ENCODE results near the gene MELTF. TPM values are rescaled to one million over a fixed set of nuclear protein-coding genes. Genes with fewer than 3 reads are reported as not detected.

MELTF gene
- total and polyA plus RNA-seq, 7 experiments from 2014 or later, result 0.09 to 7.6 (median 1.8) TPM; not detected in 1

GRCh38 chr3:197023998-197024651, 5.5 kb downstream of the MELTF start:
- peaks cover 5 to 12% (median 10%) of the 10 kb centered on the region in 7 donors for H3K4me1 Mint-ChIP-seq
- no peak for ATAC-seq
- CTCF ChIA-PET, result no interaction called here
- POLR2A ChIA-PET, result no interaction called here
- H3K27me3 Mint-ChIP-seq, result peaks cover 0 to 6% (median 5%) of the 10 kb centered on the region in 5 donors
- peak in 1 of 9 donors; percentile 20 for DNase-seq
- no peaks in the 10 kb centered on the region for H3K36me3 Mint-ChIP-seq
- H3K9me3 Mint-ChIP-seq, result peaks cover 0 to 1% (median 0%) of the 10 kb centered on the region in 11 donors
- Histone ChIP-seq H3K27ac (ENCODE audit: low read depth, low read length) (no peak overlapping the region), H3K36me3 (ENCODE audit: control insufficient read depth in 2 of 3, insufficient read depth in 3 of 3, low read length in 3 of 3) (no peaks in the 10 kb centered on the region), H3K4me3 (ENCODE audit: low read length) (no peak overlapping the region), H3K4me1 (ENCODE audit: control insufficient read depth in 2 of 2, insufficient read depth in 2 of 2, low read length in 2 of 2) (no peaks in the 10 kb centered on the region), H3K27me3 (ENCODE audit: control insufficient read depth in 2 of 2, insufficient read depth in 2 of 2, low read length in 2 of 2) (no peaks in the 10 kb centered on the region), H3K9me3 (ENCODE audit: control insufficient read depth in 2 of 3, low read length in 3 of 3) (no peaks in the 10 kb centered on the region)
- H3K4me3 Mint-ChIP-seq, result peak overlapping the region in 5 of 10 donors; percentile 25 to 71 (median 66)
- intact Hi-C loops (cut with micrococcal nuclease), result no loop called here
- H3K27ac Mint-ChIP-seq, result no peak overlapping the region

GRCh38 chr3:197023241-197023997, 6.2 kb downstream of the MELTF start:
- peak; percentile 43 for ATAC-seq
- DNase-seq, result peak in 1 of 9 donors; percentile 19
- Mint-ChIP-seq H3K4me1 (peaks cover 5 to 10% (median 9%) of the 10 kb centered on the region in 7 donors), H3K36me3 (no peaks in the 10 kb centered on the region), H3K4me3 (peak overlapping the region in 9 of 10 donors; percentile 48 to 71 (median 65)), H3K9me3 (peaks cover 0 to 1% (median 0%) of the 10 kb centered on the region in 11 donors), H3K27ac (peak overlapping the region in 3 of 9 donors; percentile 20 to 53 (median 46)), H3K27me3 (peaks cover 0 to 6% (median 5%) of the 10 kb centered on the region in 5 donors)
- H3K27me3 ChIP-seq (ENCODE audit: control insufficient read depth in 2 of 2, insufficient read depth in 2 of 2, low read length in 2 of 2), result no peaks in the 10 kb centered on the region
- ChIA-PET POLR2A (interaction anchor here (0.7 kb wide), 1 partner anchor 13 kb away, joined by 3 read pairs; no protein-coding TSS in a partner anchor), CTCF (interaction anchor here (0.5 kb wide), 1 partner anchor 747 kb away, joined by 3 read pairs; no protein-coding TSS in a partner anchor)
- no peaks in the 10 kb centered on the region for H3K36me3 ChIP-seq (ENCODE audit: control insufficient read depth in 2 of 3, insufficient read depth in 3 of 3, low read length in 3 of 3)
- no peak overlapping the region for H3K27ac ChIP-seq (ENCODE audit: low read depth, low read length)
- H3K9me3 ChIP-seq (ENCODE audit: control insufficient read depth in 2 of 3, low read length in 3 of 3), result no peaks in the 10 kb centered on the region
- no peak overlapping the region for H3K4me3 ChIP-seq (ENCODE audit: low read length)
- intact Hi-C loops (cut with micrococcal nuclease), result no loop called here
- H3K4me1 ChIP-seq (ENCODE audit: control insufficient read depth in 2 of 2, insufficient read depth in 2 of 2, low read length in 2 of 2), result no peaks in the 10 kb centered on the region

- DNase-seq, result no peak
Observed at GRCh38 chr3:197022405-197023231, 7.0 kb downstream of the MELTF start.

GRCh38 chr3:197021729-197022404, 7.8 kb downstream of the MELTF start:
- no peak overlapping the region for H3K27ac Mint-ChIP-seq
- H3K36me3 ChIP-seq (ENCODE audit: control insufficient read depth in 2 of 3, insufficient read depth in 3 of 3, low read length in 3 of 3), result no peaks in the 10 kb centered on the region
- ATAC-seq (no peak), DNase-seq (no peak)
- no peaks in the 10 kb centered on the region for H3K4me1 ChIP-seq (ENCODE audit: control insufficient read depth in 2 of 2, insufficient read depth in 2 of 2, low read length in 2 of 2)
- ChIA-PET CTCF (no interaction called here), POLR2A (no interaction called here)
- H3K4me3 ChIP-seq (ENCODE audit: low read length), result no peak overlapping the region
- no peak overlapping the region for H3K27ac ChIP-seq (ENCODE audit: low read depth, low read length)
- H3K4me1 Mint-ChIP-seq, result peaks cover 5 to 10% (median 9%) of the 10 kb centered on the region in 7 donors
- no peak overlapping the region for H3K4me3 Mint-ChIP-seq
- peaks cover 0 to 6% (median 5%) of the 10 kb centered on the region in 5 donors for H3K27me3 Mint-ChIP-seq
- intact Hi-C loops (cut with micrococcal nuclease), result no loop called here
- H3K36me3 Mint-ChIP-seq, result no peaks in the 10 kb centered on the region
- no peaks in the 10 kb centered on the region for H3K27me3 ChIP-seq (ENCODE audit: control insufficient read depth in 2 of 2, insufficient read depth in 2 of 2, low read length in 2 of 2)
- H3K9me3 ChIP-seq (ENCODE audit: control insufficient read depth in 2 of 3, low read length in 3 of 3), result no peaks in the 10 kb centered on the region
- H3K9me3 Mint-ChIP-seq, result peaks cover 0 to 1% (median 0%) of the 10 kb centered on the region in 11 donors

More at GRCh38 chr3:197022405-197023231, 7.0 kb downstream of the MELTF start:
- Histone ChIP-seq H3K27ac (ENCODE audit: low read depth, low read length) (no peak overlapping the region), H3K27me3 (ENCODE audit: control insufficient read depth in 2 of 2, insufficient read depth in 2 of 2, low read length in 2 of 2) (no peaks in the 10 kb centered on the region), H3K4me1 (ENCODE audit: control insufficient read depth in 2 of 2, insufficient read depth in 2 of 2, low read length in 2 of 2) (no peaks in the 10 kb centered on the region), H3K4me3 (ENCODE audit: low read length) (no peak overlapping the region), H3K9me3 (ENCODE audit: control insufficient read depth in 2 of 3, low read length in 3 of 3) (no peaks in the 10 kb centered on the region), H3K36me3 (ENCODE audit: control insufficient read depth in 2 of 3, insufficient read depth in 3 of 3, low read length in 3 of 3) (no peaks in the 10 kb centered on the region)
- peaks cover 5 to 10% (median 9%) of the 10 kb centered on the region in 7 donors for H3K4me1 Mint-ChIP-seq
- H3K9me3 Mint-ChIP-seq, result peaks cover 0 to 1% (median 0%) of the 10 kb centered on the region in 11 donors
- ChIA-PET CTCF (no interaction called here), POLR2A (interaction anchor here (0.7 kb wide), 1 partner anchor 13 kb away, joined by 3 read pairs; no protein-coding TSS in a partner anchor)
- peak overlapping the region in 7 of 10 donors; percentile 48 to 71 (median 66) for H3K4me3 Mint-ChIP-seq
- H3K27ac Mint-ChIP-seq, result peak overlapping the region in 1 of 9 donors; percentile 53
- intact Hi-C loops (cut with micrococcal nuclease), result no loop called here
- peaks cover 0 to 6% (median 5%) of the 10 kb centered on the region in 5 donors for H3K27me3 Mint-ChIP-seq
- H3K36me3 Mint-ChIP-seq, result no peaks in the 10 kb centered on the region
- no peak for ATAC-seq

- Mint-ChIP-seq H3K9me3 (peaks cover 0 to 1% (median 0%) of the 10 kb centered on the region in 11 donors), H3K27ac (no peak overlapping the region), H3K4me1 (peaks cover 5 to 10% (median 8%) of the 10 kb centered on the region in 7 donors), H3K27me3 (peaks cover 0 to 6% (median 5%) of the 10 kb centered on the region in 5 donors), H3K4me3 (no peak overlapping the region), H3K36me3 (no peaks in the 10 kb centered on the region)
- H3K4me1 ChIP-seq (ENCODE audit: control insufficient read depth in 2 of 2, insufficient read depth in 2 of 2, low read length in 2 of 2), result no peaks in the 10 kb centered on the region
- H3K9me3 ChIP-seq (ENCODE audit: control insufficient read depth in 2 of 3, low read length in 3 of 3), result no peaks in the 10 kb centered on the region
- ChIA-PET CTCF (no interaction called here), POLR2A (no interaction called here)
- ATAC-seq (no peak), DNase-seq (peak in 1 of 9 donors; percentile 19)
- no peaks in the 10 kb centered on the region for H3K36me3 ChIP-seq (ENCODE audit: control insufficient read depth in 2 of 3, insufficient read depth in 3 of 3, low read length in 3 of 3)
- intact Hi-C loops (cut with micrococcal nuclease), result no loop called here
- no peak overlapping the region for H3K4me3 ChIP-seq (ENCODE audit: low read length)
- no peaks in the 10 kb centered on the region for H3K27me3 ChIP-seq (ENCODE audit: control insufficient read depth in 2 of 2, insufficient read depth in 2 of 2, low read length in 2 of 2)
- no peak overlapping the region for H3K27ac ChIP-seq (ENCODE audit: low read depth, low read length)
Observed at GRCh38 chr3:197021231-197021630, 8.4 kb downstream of the MELTF start.

GRCh38 chr3:197019535-197019934, 10.1 kb downstream of the MELTF start:
- no peak overlapping the region for H3K4me3 ChIP-seq (ENCODE audit: low read length)
- no peaks in the 10 kb centered on the region for H3K36me3 ChIP-seq (ENCODE audit: control insufficient read depth in 2 of 3, insufficient read depth in 3 of 3, low read length in 3 of 3)
- no peak for ATAC-seq
- Mint-ChIP-seq H3K36me3 (no peaks in the 10 kb centered on the region), H3K4me1 (peaks cover 5 to 10% (median 8%) of the 10 kb centered on the region in 7 donors), H3K27ac (no peak overlapping the region), H3K4me3 (no peak overlapping the region), H3K9me3 (no peaks in the 10 kb centered on the region), H3K27me3 (peaks cover 0 to 6% (median 5%) of the 10 kb centered on the region in 5 donors)
- H3K27me3 ChIP-seq (ENCODE audit: control insufficient read depth in 2 of 2, insufficient read depth in 2 of 2, low read length in 2 of 2), result no peaks in the 10 kb centered on the region
- no peak overlapping the region for H3K27ac ChIP-seq (ENCODE audit: low read depth, low read length)
- H3K4me1 ChIP-seq (ENCODE audit: control insufficient read depth in 2 of 2, insufficient read depth in 2 of 2, low read length in 2 of 2), result no peaks in the 10 kb centered on the region
- no peaks in the 10 kb centered on the region for H3K9me3 ChIP-seq (ENCODE audit: control insufficient read depth in 2 of 3, low read length in 3 of 3)
- ChIA-PET CTCF (interaction anchor here (0.6 kb wide), 1 partner anchor 17 kb away, joined by 3 read pairs; no protein-coding TSS in a partner anchor), POLR2A (no interaction called here)
- no peak for DNase-seq
- intact Hi-C loops (cut with micrococcal nuclease), result no loop called here
